MM.1S (cell line): ENCODE data around the gene UFC1.

Source experiments
- DNase-seq: peaks from one replicate; pipeline ENCODE4 v3.0.0-alpha.2; 2015
- H2AFZ ChIP-seq: fragments of 300-600 bp; sonication (generic); 2 replicates; pipeline ENCODE4 v1.6.0; 2016; ENCODE audit warnings: antibody characterized with exemption, low read length
- H3F3A ChIP-seq: fragments of 300-600 bp; sonication (generic); 2 replicates; pipeline ENCODE4 v1.6.1; 2016; ENCODE audit warnings: mild to moderate bottlenecking, antibody characterized with exemption, low read length, moderate library complexity, mixed read lengths; ENCODE audit not compliant: insufficient read depth
- H3K27ac ChIP-seq: fragments of 300-600 bp; sonication (generic); 2 replicates; pipeline ENCODE4 v1.5.1; 2016; ENCODE audit warnings: mild to moderate bottlenecking, low read length
- H3K27me3 ChIP-seq: fragments of 300-600 bp; sonication (generic); replicated peaks from 2 replicates; pipeline ENCODE4 v1.6.0; 2016; ENCODE audit warnings: low read length; ENCODE audit not compliant: insufficient read depth
- H3K36me3 ChIP-seq: fragments of 300-600 bp; sonication (generic); replicated peaks from 2 replicates; pipeline ENCODE4 v1.6.1; 2016; ENCODE audit warnings: mild to moderate bottlenecking, low read length, mixed read lengths; ENCODE audit not compliant: insufficient read depth
- H3K4me1 ChIP-seq: fragments of 300-600 bp; sonication (generic); 2 replicates; pipeline ENCODE4 v1.6.1; 2016; ENCODE audit warnings: low read length, mixed read lengths
- H3K4me2 ChIP-seq: fragments of 300-600 bp; sonication (generic); 2 replicates; pipeline ENCODE4 v1.6.0; 2016; ENCODE audit warnings: low read depth, low read length
- H3K4me3 ChIP-seq: fragments of 300-600 bp; sonication (generic); 2 replicates; pipeline ENCODE4 v1.5.1; 2016; ENCODE audit warnings: low read length, mixed read lengths
- H3K79me2 ChIP-seq: fragments of 300-600 bp; sonication (generic); 2 replicates; pipeline ENCODE4 v1.6.1; 2016; ENCODE audit warnings: mixed run types, low read length, mixed read lengths
- H3K9ac ChIP-seq: fragments of 300-600 bp; sonication (generic); 2 replicates; pipeline ENCODE4 v1.6.1; 2016; ENCODE audit warnings: low read length, mixed read lengths
- H3K9me2 ChIP-seq: fragments of 300-600 bp; sonication (generic); replicated peaks from 2 replicates; pipeline ENCODE4 v1.6.1; 2016; ENCODE audit warnings: mild to moderate bottlenecking, low read length, mixed read lengths; ENCODE audit not compliant: insufficient read depth
- H3K9me3 ChIP-seq: fragments of 300-600 bp; sonication (generic); replicated peaks from 2 replicates; pipeline ENCODE4 v1.6.1; 2016; ENCODE audit warnings: mild to moderate bottlenecking, low read length, mixed read lengths; ENCODE audit not compliant: insufficient read depth
- H4K20me1 ChIP-seq: fragments of 300-600 bp; sonication (generic); 2 replicates; pipeline ENCODE4 v1.6.1; 2016; ENCODE audit warnings: mild to moderate bottlenecking, low read length, moderate library complexity, mixed read lengths; ENCODE audit not compliant: insufficient read depth
- CTCF ChIP-seq: fragments of 300-600 bp; sonication (generic); IDR thresholded peaks from 2 replicates; pipeline ENCODE4 v1.5.1; 2016; ENCODE audit warnings: antibody characterized with exemption, low read length, mixed read lengths
- EZH2 ChIP-seq: fragments of 300-600 bp; sonication (generic); optimal IDR thresholded peaks from 2 replicates; pipeline ENCODE3; 2017; ENCODE audit warnings: low read depth, mild to moderate bottlenecking, antibody characterized with exemption, low read length, mixed read lengths
- EZH2phosphoT487 ChIP-seq: fragments of 300-600 bp; sonication (generic); IDR thresholded peaks from 2 replicates; pipeline ENCODE4 v1.6.1; 2018; ENCODE audit warnings: antibody characterized with exemption, low read length

Gene UFC1

GRCh38 chr1:161160671-161161145, 6.9 kb downstream of the UFC1 start:
- Histone ChIP-seq H3K4me2 (no peak overlapping the region), H3K27ac (no peak overlapping the region), H3K4me1 (peaks cover 27% of the 10 kb centered on the region), H3K79me2 (peaks cover 23% of the 10 kb centered on the region), H3F3A (peaks cover 22% of the 10 kb centered on the region), H3K9me2 (no peaks in the 10 kb centered on the region), H3K4me3 (no peak overlapping the region), H3K36me3 (peaks cover 5% of the 10 kb centered on the region; the same call in 1 of the 2 replicates), H3K9me3 (no peaks in the 10 kb centered on the region), H2AFZ (no peak overlapping the region), H4K20me1 (no peaks in the 10 kb centered on the region), H3K9ac (no peak overlapping the region), H3K27me3 (no peaks in the 10 kb centered on the region)
- TF ChIP-seq EZH2: no peak
- TF ChIP-seq EZH2phosphoT487: no peak
- TF ChIP-seq CTCF: no peak
- no peak for DNase-seq

GRCh38 chr1:161161652-161162051, 7.9 kb downstream of the UFC1 start:
- Histone ChIP-seq H3K4me1 (peaks cover 27% of the 10 kb centered on the region), H3K27me3 (no peaks in the 10 kb centered on the region), H3K79me2 (peaks cover 20% of the 10 kb centered on the region), H3K36me3 (peaks cover 5% of the 10 kb centered on the region; the same call in 1 of the 2 replicates), H3K4me3 (no peak overlapping the region), H3K9me2 (no peaks in the 10 kb centered on the region), H4K20me1 (no peaks in the 10 kb centered on the region), H3K4me2 (no peak overlapping the region), H3K27ac (no peak overlapping the region), H3K9ac (no peak overlapping the region), H2AFZ (no peak overlapping the region), H3F3A (peaks cover 29% of the 10 kb centered on the region), H3K9me3 (no peaks in the 10 kb centered on the region)
- DNase-seq: no peak
- TF ChIP-seq EZH2 (no peak), EZH2phosphoT487 (no peak), CTCF (no peak)

GRCh38 chr1:161162052-161162451, 8.3 kb downstream of the UFC1 start:
- no peak for DNase-seq
- no peak overlapping the region for H3K4me3 ChIP-seq
- H4K20me1 ChIP-seq: no peaks in the 10 kb centered on the region
- no peak overlapping the region for H3K27ac ChIP-seq
- no peaks in the 10 kb centered on the region for H3K27me3 ChIP-seq
- H3K9ac ChIP-seq: no peak overlapping the region
- H3F3A ChIP-seq: peaks cover 30% of the 10 kb centered on the region
- peaks cover 24% of the 10 kb centered on the region for H3K79me2 ChIP-seq
- TF ChIP-seq EZH2phosphoT487: no peak
- no peak for TF ChIP-seq CTCF
- no peak for TF ChIP-seq EZH2
- no peak overlapping the region for H2AFZ ChIP-seq
- no peaks in the 10 kb centered on the region for H3K9me3 ChIP-seq
- H3K4me1 ChIP-seq: peaks cover 28% of the 10 kb centered on the region
- H3K36me3 ChIP-seq: peaks cover 5% of the 10 kb centered on the region; the same call in 1 of the 2 replicates
- H3K4me2 ChIP-seq: no peak overlapping the region
- H3K9me2 ChIP-seq: no peaks in the 10 kb centered on the region
